ENCODE data around the gene C4orf17.

The C4orf17 gene

DNA sequence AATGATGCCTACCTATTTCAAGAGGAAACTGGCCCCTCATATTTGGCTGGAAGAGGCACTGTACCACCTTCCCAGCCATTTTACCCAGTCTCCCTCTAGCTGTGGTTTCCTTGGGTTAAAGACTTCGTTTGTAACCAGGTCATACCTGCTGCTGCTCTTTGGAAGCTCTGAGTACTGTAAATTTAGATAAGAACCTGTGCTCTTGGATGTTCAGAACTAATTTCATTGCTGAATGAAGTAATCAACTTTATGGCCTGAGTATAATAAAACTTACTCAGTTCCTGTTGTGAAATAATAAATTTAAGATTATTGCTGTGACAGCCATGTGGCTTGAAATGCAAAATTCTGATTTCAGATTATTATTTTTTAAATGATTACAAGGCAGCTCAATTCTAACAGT lies 76.0 kb downstream of the C4orf17 start:
- H3K4me3 ChIP-seq (ENCODE audit: low read depth, low read length), result no peak overlapping the region
- TF ChIP-seq, protein P1, sequence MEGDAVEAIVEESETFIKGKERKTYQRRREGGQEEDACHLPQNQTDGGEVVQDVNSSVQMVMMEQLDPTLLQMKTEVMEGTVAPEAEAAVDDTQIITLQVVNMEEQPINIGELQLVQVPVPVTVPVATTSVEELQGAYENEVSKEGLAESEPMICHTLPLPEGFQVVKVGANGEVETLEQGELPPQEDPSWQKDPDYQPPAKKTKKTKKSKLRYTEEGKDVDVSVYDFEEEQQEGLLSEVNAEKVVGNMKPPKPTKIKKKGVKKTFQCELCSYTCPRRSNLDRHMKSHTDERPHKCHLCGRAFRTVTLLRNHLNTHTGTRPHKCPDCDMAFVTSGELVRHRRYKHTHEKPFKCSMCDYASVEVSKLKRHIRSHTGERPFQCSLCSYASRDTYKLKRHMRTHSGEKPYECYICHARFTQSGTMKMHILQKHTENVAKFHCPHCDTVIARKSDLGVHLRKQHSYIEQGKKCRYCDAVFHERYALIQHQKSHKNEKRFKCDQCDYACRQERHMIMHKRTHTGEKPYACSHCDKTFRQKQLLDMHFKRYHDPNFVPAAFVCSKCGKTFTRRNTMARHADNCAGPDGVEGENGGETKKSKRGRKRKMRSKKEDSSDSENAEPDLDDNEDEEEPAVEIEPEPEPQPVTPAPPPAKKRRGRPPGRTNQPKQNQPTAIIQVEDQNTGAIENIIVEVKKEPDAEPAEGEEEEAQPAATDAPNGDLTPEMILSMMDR (IDR thresholded peaks at IDR 0.05; ENCODE audit: low read depth, low read length), result no peak

GRCh38 chr4:99587309-99587708 lies 76.5 kb downstream of the C4orf17 start:
- TF ChIP-seq, protein P1 (IDR thresholded peaks at IDR 0.05; ENCODE audit: low read depth, low read length), result no peak
- no peak overlapping the region for H3K4me3 ChIP-seq (ENCODE audit: low read depth, low read length)

DNA sequence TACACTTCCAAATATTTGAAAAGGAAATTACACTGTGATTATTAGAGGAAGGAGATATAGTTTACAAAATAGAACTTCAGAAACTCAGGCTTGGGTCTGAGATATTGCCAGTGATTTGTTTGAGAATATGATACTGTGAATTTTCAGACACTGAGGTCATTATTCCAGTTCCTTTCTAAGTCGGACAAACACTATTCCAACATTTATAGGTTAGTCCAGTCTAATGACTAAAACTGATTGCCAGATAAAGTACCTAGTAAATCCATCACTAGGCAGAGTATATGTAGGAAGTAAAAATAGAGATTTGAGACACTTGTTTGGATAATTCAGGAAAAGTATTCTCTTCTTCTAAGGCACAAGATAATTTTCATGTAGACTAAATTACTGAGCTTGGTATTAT lies 77.0 kb downstream of the C4orf17 start:
- TF ChIP-seq, protein P1 (IDR thresholded peaks at IDR 0.05; ENCODE audit: low read depth, low read length), result no peak
- no peak overlapping the region for H3K4me3 ChIP-seq (ENCODE audit: low read depth, low read length)

DNA sequence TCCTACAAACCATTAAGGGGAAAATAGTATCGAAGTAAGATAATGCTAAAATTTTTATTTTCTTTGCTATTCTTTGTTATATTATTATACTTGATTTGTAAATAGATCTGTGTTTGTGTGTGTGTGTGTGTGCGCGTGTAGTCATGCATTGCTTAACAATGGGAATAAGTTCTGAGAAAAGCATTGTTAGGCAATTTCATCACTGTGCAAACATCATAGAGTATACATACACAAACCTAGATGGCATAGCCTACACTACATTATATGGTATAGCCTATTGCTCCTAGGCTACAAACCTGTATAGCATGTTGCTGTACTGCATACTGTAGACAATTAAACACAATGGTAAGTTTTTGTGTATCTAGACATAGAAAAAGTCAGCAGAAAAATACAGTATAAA lies 80.9 kb downstream of the C4orf17 start:
- TF ChIP-seq, protein P1 (IDR thresholded peaks at IDR 0.05; ENCODE audit: low read depth, low read length), result no peak

More for the DNA sequence above, 80.9 kb downstream of the C4orf17 start:
- H3K4me3 ChIP-seq (ENCODE audit: low read depth, low read length), result no peak overlapping the region

Data from WI38 (cell line).